HuH-7.5 (cell line): ENCODE results near the gene CLEC7A.

Experiments
- DNase-seq: peaks from one replicate; pipeline ENCODE4 v3.0.0; 2011; ENCODE audit warnings: low spot score

The CLEC7A gene

DNA sequence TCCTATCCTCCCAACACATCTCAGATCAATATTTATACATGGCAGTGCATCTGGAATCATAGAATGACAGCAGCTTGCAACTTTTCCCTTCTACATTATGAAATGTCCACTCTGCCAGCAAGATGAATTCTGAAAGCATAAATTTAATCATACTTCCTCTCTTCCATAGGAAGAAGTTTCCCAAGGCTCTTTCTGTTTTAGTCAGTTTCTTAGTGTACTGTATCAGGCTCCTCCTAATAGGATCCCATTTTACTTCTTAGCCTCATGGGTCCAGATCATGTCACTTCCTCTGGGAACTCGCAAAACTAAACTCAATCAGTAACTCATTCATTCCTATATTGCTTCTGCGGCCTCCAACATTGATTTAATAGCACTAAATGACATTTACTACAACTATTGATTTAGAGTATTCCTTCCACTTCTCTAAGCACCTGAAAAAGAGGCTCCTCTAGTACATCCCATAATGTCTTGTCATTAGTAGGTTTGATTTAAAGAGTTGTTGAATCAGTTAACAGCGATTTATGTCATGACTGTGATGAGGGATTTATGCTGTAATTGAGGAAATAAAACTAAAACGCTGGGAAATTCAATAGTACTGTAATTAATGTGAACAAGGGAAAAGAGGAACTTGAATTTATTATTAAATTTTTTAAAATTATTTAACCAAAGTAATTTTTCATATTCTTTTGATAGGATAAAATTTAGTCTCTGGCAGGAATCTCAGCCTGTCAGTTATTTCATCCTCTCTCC, 35.2 kb downstream of the CLEC7A start:
- DNase-seq = no peak

DNA sequence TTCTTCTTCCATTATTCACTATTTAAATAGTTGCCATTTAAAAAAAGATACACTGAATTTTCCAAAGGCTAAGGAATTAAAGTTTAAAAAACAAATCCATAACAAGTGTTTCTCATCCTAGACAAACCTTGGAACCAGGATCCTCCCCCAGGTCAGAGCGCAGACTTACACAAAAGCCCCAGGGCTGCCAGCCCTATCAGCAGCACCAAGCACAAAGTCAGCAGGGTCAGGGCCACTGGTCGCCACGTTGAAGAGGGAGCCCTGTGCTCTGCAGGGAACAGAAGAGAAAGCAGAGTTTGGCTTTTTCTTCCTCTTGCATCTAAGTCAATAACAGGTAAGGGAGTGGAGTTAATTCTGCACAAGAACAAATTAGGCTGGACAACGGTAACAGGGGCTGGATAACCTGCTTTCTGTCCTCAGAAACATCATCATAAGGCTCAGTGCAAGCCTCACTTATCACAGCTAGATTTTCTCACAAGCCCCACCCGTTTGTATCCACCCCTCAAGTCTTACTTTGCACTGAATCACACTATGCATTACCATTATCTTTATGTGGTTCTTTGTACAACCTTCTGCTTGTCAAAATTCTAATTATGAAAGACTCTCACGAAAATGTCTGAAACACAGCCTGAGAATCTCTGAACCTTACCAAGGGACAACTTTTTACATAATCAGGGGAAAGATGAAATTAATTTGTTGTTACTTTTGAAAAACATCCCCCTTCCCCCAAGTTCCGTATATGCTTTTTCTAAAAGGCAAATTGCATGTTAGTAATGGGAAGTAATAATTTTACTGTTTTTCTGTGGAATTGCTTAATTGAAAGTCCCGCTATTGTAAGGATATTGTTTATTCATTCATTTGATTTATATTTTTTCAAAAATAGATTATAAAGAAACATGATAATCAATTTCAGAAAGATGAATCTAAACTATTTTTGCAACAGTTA, 40.8 kb downstream of the CLEC7A start:
- no peak for DNase-seq

DNA sequence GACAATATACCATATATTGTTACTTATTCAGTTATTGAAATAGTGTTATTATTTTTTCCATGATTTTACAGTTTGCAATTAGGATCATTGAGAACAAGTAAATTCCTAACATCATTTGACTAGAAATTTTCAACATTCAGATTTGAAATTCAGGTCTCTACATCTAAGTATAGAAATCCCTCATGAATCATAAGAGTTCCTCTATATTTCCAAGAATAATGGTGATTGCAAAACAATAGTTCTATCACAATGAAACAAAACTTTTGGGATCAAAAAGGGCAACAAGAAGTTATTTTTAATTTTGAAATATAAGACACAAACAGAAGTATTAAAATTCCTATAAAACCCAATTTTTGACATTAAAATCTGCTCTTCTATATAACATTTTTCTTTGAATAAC, 42.0 kb downstream of the CLEC7A start:
- DNase-seq = no peak

DNA sequence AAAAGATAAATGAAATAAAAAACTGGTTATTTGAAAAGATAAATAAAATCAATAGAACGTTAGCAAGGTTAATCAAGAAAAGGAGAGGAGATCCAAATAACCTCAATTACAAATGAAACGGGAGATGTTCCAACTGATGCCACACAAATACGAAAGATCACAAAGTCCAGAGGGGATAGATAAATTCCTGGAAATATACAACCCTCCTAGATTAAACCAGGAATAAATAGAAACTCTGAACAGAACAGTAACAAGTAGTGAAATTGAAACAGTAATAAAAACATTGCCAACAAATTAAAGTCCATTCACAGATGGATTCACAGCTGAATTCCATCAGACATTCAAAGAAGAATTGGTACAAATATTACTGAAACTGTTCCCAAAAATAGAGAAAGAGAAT, 43.6 kb downstream of the CLEC7A start:
- no peak for DNase-seq

DNA sequence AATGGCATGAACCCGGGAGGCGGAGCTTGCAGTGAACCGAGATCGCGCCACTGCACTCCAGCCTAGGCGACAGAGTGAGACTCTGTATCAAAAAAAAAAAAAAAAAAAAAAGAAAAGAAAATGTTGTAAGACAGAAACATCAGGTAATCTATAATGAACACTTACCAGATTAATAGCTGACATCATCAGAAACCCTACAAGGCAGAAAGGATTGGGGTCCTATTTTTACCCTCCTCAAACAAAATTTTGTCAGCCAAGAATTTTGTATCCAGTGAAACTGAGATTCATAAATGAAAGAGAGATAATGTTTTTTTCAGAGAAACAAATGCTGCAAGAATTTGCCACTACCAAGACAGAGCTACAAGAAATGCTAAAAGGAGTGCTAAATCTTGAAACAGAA, 45.3 kb downstream of the CLEC7A start:
- DNase-seq = no peak

DNA sequence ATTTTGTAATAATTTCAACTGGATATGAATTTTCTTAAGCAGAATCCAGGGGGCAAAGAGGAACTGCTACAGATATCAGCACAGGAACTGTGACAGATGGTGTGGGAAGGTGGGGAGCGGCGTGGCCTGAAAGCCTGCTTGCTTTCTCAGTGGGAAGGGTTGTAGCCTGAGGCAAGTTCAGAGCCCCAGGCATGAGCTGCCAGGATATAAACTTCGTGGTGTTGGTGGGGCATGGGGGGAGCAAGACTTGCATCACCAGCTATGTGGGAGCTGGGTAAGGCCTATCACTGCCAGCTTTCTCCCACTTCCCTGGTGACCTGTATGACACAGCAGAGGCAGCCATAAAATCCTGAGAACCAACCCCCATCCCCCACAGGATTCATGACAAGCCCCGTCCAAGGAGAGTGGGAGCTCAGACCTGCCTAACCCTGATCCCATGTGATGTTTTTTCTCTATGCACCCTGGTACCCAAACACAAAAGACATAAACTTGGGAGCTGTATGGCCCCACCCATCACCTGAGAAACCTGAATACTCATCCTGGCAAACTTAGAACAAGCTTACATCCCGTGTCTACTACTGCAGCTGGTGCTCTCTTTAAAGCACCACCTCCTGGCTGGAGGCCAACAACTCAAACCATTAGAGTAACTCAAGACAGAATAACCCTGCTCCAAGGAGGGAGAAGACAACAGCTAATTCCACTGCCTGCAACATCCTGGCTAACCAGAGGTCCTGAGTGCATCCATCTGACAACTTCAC, 47.7 kb downstream of the CLEC7A start:
- DNase-seq = no peak

DNA sequence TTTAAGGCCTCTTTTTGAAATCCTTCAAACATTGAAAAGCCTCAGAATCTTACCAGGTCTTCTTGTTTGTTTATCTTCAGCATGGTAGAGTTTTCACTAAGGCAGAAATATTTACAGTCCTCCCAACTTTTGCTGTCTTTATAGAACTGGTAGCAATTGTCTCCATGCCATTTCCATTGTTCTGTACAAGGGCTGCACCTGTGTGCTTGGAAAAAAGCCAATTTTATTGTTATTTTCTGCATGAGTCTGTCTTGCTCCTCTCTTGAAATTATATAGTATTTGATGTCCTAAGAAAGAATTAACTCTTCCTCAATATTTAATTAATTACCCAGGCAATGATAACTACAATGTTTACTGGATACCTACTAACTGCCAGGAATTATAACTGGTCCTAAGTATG, 54.5 kb downstream of the CLEC7A start:
- DNase-seq = no peak

DNA sequence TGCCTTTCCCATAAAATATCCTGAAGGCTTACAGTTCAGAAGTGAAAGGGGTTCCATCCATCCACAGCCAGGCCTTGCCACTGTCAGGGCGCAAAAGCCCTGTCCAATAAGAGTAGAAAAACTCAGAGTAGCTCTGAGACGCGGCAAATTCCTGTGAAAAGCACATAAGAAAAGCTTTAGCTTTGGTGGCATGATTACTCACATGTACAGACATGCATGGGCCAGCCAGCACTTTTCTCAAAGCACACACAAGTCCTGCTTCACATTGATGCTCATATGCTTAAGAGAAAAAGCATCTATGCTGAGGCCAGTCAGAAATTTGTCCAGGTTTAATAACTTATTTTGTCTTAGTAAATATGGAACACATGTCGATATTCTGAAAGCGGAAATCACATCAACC, 56.7 kb downstream of the CLEC7A start:
- no peak for DNase-seq

DNA sequence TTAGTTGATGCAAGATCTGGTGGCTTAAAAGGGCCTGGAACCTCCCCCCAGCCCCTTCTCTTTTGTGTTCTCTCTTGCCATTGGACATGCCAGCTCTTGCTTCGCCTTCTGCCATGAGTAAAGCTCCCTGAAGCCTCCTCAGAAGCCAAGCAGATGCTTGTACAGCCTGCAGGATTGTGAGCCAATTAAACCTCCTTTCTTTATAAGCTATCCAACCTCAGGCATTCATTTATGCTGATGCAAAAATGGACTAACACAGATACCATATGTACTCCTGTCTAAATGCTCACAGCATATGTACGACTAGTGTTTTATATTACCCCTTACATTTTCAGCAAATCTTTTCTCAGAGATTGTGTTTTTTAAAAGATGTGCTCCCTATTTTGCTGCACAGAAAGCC, 57.9 kb downstream of the CLEC7A start:
- no peak for DNase-seq

DNA sequence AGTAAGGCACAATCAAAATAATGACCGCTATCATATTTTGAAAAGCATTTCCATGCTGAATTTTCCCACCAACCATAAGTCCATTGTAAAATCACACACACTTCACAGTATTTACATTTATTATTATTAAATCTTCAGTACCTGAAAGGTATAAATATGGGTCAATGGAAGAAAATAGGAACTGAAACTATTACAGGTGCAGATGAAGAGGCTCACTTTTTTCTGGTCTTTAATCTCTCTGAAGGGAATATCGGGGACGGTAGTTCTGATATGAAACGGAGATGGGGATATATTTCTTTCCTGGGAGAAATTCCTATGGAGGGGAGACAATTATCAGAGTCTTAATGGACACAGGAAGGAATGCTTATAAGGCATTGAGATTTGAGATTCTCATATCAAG, 59.6 kb downstream of the CLEC7A start:
- no peak for DNase-seq

DNA sequence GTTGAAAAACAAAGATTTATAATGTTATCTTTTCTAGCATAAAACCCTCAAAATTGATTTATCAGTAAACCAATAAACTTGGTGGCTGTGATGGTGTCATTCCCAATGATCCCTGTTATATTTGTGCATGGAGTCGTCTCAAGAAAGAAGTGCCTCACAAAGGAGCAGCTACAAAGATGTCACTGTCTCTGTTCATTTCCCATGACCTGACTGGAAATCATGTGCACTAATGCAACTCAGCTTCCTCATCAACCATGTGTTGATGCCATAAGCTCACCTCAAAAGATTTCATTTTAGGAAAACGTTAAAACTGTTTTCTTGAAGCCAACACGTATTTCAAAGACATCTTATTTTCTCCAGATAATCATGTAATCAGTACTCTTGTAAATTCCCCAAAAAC, 60.0 kb downstream of the CLEC7A start:
- DNase-seq = no peak

DNA sequence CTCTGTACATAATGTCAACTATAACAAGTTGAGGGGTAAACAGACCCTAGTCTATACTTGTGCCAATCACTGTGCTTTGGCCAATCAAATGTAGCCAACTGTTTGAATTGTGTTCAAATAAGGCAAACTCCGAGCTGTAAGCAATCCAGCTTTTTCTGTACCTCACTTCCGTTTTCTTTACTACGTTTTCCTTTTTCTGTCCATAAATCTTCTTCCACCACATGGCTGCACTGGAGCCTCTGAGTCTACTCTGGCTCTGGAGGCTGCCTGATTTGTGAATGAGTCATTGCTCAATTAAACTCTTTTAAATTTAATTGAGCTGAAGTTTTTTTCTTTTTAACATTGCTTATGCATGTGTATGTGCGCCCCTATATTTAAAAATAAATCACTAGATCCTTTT, 60.9 kb downstream of the CLEC7A start:
- no peak for DNase-seq

DNA sequence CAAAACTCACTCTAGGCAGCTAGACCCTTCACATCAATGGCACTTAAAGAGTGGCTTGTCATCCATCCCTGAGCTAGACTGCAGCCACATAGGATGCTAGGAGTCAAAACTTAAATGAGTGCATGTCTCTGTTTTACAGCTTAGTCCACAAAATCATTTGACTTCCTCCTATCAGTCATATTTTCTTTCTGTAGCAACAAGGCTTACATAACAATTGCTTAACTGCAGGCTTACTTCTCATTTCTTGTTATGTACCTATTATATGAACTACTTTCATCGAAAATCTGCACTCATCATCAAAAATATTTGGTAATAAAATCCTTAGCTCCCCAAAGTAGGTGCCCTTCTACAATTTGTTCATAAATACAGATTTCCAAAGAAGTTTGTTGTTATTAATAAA, 61.4 kb downstream of the CLEC7A start:
- DNase-seq = no peak

DNA sequence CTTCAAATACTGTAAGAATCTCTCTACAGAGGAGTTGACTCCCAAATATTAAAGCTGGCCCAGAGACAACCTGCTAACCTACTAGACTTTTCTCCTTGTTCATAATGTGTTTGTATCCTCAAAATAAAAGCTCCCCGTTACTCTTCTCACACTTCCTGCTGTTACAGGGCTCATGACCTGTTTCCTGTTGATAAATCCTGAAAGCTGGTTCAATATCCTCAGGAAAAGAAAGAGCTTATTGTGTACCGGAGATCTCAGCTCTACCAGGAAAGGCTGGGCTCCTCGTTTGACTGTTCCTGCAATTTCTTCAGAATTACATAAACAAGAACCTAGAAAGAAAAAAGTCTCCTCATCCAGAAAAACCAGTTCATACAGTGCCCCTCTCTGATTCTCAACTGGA, 62.1 kb downstream of the CLEC7A start:
- DNase-seq = no peak

DNA sequence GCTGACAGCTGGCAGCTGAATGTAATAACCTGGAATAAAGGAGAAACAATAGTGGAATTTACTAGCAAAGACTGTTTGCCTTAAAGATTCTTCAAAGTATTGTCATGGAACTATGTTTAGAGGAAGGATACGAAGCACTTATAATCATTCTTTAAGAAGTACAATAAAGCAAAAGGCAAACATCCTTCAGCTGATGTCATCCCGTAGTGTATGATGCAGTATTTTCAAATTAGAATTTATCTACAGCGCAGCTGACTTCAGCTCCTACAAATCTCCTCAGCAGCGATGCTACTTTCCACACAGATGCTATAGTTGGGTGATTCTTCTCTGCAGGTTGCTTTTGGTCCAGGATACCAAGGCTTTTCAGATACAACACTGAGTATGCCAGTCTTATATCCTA, 62.7 kb downstream of the CLEC7A start:
- no peak for DNase-seq
